Head of caudate nucleus (tissue), 42 donors: ENCODE measurements around the gene PCNX4.
"Not testable (repeated sequence)": the region's sequence is repeated elsewhere in the genome, so short reads cannot be mapped to it uniquely, and the experiment has no call there.

Experiments
- DNase-seq, 42 donors: peaks; one replicate each; pipeline versions ENCODE4 v3.0.0 to v3.0.0-alpha.2; 2020 to 2021; ENCODE audit warnings: mixed read lengths in 7 of 42
- intact Hi-C: fragments of 100-400 bp; cut with DNase I; formaldehyde crosslinking; loops from one replicate; pipeline ENCODE4 v1.15.0; 2022

PCNX4 gene

DNA sequence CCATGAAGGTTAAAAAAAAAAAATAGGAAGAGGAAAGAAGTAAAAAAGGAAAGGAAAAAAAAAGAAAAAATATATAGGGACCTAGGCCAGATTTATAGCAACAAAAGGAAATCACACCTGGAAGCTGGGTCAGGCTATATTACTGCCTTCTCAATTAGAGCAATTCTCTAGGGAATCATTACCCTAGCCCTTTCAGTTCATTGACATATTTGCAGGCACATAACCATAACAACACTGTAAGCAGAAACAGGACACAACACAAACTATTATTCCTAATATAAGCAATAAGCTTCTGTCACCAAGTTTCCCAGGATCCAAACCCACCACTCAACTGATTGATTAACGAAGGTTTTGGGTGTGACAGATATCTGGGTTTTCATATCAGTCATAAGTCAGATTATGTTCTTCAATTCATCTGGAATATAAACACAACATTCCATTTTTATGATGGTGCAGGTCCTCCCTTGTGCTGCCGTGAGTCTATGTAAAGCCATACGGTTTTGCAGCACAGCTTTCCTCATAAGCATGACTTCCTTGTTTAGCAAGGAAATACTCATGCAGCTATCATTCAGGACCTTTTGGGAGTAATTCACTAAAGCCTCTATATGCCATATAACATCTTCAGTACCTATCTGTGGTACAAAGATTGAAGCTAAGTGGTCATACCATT lies 4.2 kb downstream of the PCNX4 start:
- no peak for DNase-seq
- intact Hi-C loops: no loop called here

DNA sequence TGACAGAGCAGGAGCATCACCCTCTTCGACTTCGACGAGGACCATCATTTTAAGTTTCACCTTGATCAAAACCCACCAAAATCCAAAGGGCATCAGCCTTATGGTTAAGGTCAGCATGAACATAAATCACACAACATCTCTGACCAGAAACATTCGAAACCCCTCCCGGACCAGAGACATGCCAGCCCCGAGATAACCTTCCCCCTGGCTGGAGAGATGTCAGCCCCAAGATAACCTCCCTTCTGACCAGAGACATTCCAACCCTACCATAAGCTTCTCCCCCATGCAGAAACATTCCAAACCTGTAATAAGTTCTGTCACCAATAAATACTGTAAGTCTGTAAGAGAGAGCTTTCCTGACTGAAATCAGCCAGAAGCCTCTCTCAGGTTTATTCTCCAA lies 6.3 kb downstream of the PCNX4 start:
- DNase-seq: no peak
- intact Hi-C loops: no loop called here

DNA sequence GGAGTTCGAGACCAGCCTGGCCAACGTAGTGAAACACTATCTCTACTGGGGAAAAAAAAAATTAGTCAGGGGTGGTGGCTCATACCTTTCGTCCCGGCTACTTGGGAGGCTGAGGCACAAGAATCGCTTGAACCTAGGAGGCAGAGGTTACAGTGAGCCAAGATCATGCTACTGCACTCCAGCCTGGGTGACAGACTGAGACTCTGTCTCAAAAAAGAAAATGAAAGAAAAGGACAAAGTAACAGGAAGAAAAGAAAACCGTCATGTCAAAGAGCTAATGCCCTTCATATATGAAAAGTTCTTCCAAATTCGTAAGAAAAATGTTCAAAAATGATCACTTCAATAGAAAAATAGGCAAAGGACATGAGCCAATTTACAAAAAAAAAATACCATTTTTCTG lies 8.1 kb downstream of the PCNX4 start:
- DNase-seq, intact Hi-C loops: not testable (repeated sequence)

DNA sequence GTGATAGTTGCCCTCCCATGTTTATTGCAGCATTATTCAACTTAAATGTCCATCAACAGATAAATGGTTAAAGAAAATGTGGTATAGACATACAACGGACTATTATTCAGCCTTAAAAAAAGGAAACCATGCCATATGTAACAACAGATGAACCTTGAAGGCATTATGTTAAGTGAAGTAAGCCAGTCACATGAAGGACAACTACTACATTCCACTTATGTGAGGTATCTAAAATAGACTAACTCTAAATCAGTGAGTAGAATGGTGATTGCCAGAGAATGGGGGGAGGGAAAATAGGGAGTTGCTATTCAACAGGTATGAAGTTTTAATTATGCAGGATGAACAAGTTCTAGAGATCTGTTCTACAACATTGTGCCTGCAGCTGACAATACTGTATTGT lies 10.1 kb downstream of the PCNX4 start:
- intact Hi-C loops: no loop called here
- DNase-seq: no peak

DNA sequence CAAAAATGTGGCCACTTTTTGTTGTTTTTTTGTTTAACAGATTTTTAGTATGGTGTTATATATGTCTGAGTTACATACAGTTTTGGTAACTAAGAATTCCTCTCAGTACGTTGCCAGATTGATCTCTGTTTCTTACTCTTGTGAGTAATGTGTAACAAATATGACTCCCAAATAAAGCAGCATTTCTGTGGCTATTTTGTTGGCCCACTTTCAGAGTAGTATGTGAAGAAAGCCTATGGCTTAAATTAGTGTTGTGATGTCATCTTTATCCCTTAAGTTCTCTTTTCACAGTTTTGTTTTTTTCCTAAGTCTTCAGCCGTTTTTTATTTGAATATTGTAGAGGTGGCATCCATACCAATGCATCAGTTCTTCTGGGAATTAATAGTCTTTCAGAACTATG lies 10.7 kb downstream of the PCNX4 start:
- intact Hi-C loops: no loop called here

DNA sequence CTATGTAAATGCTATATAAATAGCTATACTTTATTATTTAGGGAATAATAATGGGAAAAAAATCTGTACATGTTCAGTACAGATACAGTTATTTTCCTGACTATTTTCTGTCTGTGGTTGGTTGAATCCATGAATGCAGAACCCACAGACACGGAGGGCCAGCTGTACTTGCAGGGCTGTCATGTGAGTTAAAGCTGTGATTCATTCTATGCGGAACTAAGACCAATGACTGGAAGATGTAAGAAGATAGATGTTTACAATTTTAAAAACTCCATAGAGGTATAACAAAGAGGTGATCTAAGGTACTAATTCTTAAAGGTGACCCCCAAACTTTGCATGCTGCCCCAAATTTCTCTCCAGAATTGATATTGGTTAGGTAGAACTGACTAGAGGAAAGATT lies 14.6 kb downstream of the PCNX4 start:
- DNase-seq: peak in 25 of 42 donors; percentile 6 to 70 (median 23)

More for the DNA sequence above, 10.7 kb downstream of the PCNX4 start:
- no peak for DNase-seq

DNA sequence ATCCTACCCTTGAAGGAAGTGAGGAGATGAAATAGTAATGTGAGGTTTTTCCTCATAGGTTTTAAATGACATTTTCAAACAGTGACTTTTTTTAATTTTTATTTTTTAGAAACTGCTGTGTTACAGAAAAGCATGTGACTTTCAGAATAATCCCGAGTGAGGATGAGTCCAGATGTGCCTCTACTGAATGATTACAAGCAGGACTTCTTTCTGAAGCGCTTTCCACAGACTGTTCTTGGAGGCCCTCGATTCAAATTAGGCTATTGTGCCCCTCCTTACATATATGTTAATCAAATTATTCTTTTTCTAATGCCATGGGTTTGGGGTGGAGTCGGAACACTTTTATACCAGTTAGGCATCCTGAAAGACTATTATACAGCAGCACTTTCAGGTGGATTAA lies 15.8 kb downstream of the PCNX4 start:
- DNase-seq: no peak
- intact Hi-C loops: no loop called here

More for the DNA sequence above, 14.6 kb downstream of the PCNX4 start:
- intact Hi-C loops: no loop called here

DNA sequence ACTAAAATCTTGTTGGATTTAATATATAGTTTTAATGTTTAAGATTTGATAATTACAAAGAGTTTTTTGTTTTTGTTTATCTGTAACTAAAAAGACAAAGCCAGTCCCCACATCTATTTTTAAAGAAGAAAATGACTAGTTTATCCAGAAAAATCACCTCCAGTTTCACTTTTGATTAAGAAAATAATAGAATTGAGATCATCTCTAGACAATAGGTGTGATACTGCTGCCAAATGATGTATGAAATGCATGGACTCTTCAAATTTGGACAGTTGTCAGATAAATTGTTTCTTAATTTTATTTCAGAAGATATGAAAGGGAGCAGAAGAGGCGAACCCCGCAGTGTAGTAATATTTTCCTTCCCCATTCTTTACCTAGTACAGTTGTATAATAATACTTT lies 20.0 kb downstream of the PCNX4 start:
- intact Hi-C loops: no loop called here
- DNase-seq: no peak

DNA sequence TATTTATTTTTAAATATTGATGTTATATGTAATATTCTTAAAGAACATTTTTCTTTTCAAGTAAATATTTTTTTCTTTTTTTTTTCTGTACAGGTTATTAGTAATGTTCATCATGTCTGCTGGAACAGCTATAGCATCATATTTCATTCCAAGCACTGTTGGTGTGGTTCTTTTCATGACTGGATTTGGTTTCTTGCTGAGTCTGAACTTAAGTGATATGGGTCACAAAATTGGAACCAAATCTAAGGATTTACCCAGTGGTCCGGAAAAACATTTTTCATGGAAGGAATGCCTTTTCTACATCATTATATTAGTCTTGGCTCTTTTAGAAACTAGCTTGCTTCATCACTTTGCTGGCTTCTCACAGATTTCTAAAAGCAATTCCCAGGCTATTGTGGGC lies 23.2 kb downstream of the PCNX4 start:
- intact Hi-C loops: no loop called here

DNA sequence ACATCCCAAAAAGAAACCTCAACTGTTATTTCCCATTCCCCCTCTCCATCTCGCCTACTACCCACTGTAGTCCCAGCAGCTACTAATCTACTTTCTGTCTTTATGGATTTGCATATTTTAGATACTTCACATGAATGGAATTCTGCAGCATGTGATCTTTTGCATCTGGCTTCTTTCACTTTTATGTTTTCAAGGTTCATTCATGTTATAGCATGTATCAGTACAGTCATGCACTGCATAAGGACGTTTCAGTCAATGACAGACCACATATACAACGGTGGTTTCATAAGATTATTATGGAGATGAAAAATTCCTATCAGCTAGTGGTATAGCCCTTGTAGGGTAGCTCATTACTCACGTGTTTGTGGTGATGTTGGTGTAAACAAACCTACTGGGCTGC lies 24.5 kb downstream of the PCNX4 start:
- intact Hi-C loops: no loop called here
- DNase-seq: no peak

More for the DNA sequence above, 23.2 kb downstream of the PCNX4 start:
- DNase-seq: no peak

DNA sequence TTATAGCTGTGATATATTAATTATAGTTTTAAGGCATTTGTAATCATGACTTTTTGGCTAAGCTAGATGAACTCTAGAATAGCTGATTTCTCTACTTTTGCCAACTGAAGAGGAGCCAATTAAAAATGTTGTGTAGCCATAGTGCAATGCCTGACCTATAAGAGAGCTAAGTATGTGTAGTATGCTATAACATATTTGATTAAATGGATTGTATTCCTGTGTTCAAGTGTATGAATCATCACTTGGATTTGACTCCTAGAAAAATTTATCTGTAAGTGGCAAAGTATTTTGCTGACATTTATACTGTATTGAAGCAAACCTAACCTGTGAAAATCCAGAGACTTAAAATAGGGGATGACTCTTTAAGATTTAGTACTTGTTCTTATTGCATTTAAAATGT lies 34.2 kb downstream of the PCNX4 start:
- intact Hi-C loops: no loop called here
- DNase-seq: no peak

DNA sequence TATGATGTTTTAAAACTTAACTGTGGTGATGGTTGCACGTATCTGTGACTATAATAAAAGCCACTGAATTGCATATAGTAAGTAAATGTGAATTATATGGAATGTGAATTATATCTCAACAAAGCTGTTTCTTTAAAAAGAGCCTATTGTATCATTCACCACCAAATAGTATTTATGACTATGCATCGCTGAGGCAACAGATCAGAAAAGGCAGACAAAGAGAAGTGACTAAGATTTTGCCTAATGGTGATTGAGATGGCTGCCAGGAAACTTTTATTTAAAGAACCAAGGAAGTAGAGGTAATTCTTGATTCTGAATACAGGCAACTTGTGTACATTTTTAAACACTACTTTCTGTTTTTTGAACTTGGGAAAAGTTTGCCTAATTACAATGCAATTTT lies 41.8 kb downstream of the PCNX4 start:
- intact Hi-C loops: no loop called here
- DNase-seq: no peak

DNA sequence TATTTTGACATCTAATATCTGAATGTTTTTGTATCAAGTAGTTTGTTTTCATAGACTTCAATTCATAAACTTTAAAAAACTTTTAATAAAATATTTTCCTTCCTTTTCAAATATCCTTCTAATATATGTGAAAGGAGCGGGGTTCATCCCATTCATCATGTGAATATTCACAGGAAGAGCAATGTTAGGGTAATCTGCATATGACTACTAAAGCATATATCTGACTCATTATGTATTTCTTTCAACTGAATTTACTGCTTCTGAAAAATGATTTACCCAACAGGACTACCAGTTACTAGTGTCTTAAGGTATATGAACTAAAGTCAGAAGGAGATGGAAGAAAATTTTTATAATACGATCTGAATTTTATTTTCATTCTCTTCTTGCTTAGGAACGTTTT lies 43.0 kb downstream of the PCNX4 start:
- no peak for DNase-seq
- intact Hi-C loops: no loop called here

DNA sequence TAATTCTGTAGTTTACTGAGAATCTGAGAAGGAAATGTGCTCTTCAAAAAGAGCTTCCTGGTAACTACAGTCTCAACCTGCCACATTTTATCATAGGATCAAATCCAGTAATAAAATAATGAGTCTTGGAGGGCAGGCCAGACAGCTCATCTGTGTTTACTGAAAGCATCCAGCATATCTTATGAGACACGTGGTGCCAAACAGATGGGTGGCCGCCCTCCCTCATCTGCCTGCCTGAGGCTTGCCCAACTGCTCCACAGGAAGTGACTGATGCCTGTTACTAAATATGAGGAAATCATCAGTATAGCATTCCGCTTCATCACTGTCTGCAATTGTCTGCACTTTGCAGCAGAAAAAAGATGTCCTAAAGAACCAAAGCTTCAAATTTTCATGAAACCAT lies 60.0 kb downstream of the PCNX4 start:
- intact Hi-C loops: no loop called here
- peak; percentile 27 to 85 (median 66) for DNase-seq

DNA sequence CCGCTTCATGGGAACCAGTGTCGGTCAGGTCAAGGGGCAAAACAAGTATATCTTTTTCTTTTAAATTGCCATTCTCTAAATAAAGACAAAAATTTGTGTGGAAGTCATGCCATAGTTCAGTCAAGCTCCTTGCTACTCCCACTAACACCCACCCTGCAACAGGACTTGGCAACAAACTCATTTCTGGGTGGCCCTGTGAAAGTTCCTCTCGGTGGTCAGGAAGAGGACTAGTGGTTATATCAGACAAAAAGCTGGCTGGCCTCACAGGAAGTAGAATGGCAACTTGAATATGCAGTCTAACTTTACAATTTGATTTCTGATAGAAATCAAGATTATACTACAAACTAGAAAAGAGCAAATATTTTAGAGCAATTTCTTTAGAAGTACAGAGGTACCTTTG lies 62.3 kb downstream of the PCNX4 start:
- peak in 2 of 42 donors; percentile 13 to 50 for DNase-seq
- intact Hi-C loops: no loop called here

DNA sequence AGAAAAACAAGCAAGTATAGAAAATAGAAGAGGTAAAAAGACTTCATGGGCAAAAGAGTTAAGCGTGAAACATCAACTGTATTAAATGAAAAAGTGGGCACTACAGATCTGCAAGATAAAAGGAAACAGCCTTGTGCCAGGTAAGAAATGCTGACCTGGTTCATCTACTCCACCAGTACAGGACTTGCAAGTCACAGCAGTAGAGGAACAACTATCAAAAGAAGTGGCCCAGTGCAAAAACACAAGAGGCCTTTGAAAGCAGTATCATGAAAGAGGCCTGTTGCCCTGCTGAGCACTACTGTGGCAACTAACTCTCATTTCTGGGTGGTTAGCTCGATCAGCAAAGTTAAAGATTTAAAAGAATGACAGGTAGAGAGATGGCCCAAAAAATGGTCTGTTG lies 62.9 kb downstream of the PCNX4 start:
- DNase-seq: no peak
- intact Hi-C loops: no loop called here

DNA sequence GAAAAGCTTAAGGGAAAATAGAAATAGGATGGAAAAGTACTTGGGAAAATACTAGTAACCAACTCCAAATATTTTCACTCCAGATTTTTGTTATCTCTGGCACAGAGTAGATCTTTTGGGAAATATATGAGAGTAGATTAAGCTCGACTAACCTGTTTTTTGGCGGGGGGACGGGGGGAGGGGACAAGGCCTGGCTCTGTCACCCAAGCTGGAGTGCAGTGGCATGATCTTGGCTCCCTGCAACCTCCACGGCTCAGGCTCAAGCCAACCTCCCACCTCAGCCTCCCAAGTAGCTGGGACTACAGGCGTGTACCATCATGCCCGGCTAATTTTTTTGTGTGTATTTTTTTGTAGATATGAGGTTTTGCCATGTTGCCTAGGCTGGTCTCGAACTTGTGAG lies 68.7 kb downstream of the PCNX4 start:
- no peak for DNase-seq
- intact Hi-C loops: no loop called here

DNA sequence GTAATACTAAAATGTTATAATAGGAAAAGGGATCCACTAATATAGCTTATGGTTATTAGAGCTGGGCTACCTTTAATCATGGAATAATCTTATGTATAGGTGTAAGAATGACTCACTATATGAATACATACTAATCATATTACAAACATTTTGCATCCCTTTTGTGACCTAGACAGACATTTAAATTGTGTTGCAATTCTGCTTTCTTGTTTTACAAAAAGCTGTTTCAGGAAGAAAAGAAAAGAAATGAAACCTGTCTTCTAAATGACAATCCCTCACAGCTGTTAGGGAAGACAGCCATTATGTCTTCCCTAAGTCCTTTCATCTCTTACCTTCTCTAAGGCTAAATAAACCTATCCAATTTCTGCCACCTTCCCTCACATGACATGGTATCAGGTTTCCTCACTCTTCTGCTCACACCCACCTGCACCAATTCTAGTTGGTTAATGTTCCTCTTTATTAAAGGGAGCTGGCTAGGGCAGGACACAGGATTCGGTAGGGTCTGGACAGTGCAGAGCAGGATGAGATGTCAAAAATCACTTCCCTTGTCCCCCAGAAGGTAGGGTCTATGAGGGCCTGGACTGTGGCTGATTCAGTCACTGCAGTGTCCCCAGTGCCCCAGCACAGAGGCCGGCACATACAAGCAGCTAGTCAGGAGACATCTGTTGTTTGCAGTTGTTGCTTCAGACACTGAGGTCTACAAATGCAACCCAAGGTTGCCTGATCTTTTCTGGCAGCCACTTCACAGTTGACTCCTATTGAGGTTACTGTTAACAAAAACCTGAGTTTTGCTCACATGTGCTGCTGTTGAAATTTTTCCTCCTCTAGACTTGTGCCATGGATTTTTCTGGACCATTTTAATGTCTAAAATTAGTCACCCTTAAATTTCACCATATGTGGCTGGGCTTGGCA lies 69.7 kb downstream of the PCNX4 start:
- no peak for DNase-seq
- intact Hi-C loops: no loop called here

DNA sequence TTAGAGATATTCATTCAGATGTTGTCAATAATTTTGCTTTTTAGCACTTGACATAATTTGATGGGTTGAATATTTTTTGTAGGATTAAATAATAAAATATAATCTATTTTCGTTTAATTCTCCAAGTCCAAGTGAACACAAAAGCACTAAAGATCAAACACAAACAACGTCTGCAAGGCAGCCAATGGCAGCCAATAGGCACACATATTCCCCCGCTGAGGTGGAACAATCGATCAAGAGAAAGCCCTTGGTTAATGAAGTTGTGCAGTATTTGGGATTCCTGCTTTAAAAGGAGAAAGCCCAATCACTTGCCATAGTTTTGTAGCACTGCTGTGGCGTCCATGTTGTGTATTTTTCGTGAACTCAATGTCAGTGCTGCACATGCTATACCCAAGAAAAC lies 72.0 kb downstream of the PCNX4 start:
- DNase-seq: no peak
- intact Hi-C loops: no loop called here

DNA sequence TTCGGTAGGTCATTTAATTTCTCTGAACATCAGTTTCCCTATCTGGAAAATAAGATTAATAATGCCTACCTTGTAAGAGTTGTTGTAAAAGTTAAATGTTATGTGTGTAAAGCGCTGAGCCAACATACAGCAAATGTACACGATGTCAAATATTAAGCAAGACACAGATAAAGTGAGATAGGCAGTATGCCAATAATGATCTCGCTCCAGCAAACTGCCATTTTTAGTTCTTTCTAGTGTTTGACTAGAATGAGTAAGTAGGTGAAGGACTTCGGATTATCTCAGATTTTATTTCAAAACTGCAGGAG lies 72.6 kb downstream of the PCNX4 start:
- intact Hi-C loops: no loop called here

More for the DNA sequence above, 72.6 kb downstream of the PCNX4 start:
- DNase-seq: no peak
